HG03045 (cell line): ENCODE results near the gene MAP3K14.

Source experiments
- ATAC-seq: cut with Tn5 transposase; IDR thresholded peaks from one replicate; pipeline ENCODE4 v1.9.1; 2021; ENCODE audit warnings: mild to moderate bottlenecking, moderate library complexity; ENCODE audit not compliant: unreplicated experiment

The MAP3K14 gene

GRCh38 chr17:45225051-45225700 is 91.6 kb downstream of the MAP3K14 start:
- ATAC-seq, result no peak

- ATAC-seq, result no peak
Observed at GRCh38 chr17:45224671-45225050, 92.2 kb downstream of the MAP3K14 start.

- ATAC-seq, result no peak
Observed at GRCh38 chr17:45223539-45224528, 93.0 kb downstream of the MAP3K14 start.

GRCh38 chr17:45222996-45223538 is 93.8 kb downstream of the MAP3K14 start:
- no peak for ATAC-seq

GRCh38 chr17:45222289-45222995 is 94.4 kb downstream of the MAP3K14 start:
- no peak for ATAC-seq

- no peak for ATAC-seq
Observed at GRCh38 chr17:45222014-45222288, 94.9 kb downstream of the MAP3K14 start.

GRCh38 chr17:45221081-45222013 is 95.5 kb downstream of the MAP3K14 start, which contains the start of gene FMNL1:
Gene FMNL1, plus strand, starts transcription at chr17:45221885. Its CDS starts 240 bp downstream, at chr17:45222125.
- no peak for ATAC-seq

GRCh38 chr17:45220079-45220478 is 96.7 kb downstream of the MAP3K14 start:
- no peak for ATAC-seq

- no peak for ATAC-seq
Observed at GRCh38 chr17:45218895-45219661, 97.7 kb downstream of the MAP3K14 start.
